ENCODE data around the gene METTL16.

Gene METTL16

DNA sequence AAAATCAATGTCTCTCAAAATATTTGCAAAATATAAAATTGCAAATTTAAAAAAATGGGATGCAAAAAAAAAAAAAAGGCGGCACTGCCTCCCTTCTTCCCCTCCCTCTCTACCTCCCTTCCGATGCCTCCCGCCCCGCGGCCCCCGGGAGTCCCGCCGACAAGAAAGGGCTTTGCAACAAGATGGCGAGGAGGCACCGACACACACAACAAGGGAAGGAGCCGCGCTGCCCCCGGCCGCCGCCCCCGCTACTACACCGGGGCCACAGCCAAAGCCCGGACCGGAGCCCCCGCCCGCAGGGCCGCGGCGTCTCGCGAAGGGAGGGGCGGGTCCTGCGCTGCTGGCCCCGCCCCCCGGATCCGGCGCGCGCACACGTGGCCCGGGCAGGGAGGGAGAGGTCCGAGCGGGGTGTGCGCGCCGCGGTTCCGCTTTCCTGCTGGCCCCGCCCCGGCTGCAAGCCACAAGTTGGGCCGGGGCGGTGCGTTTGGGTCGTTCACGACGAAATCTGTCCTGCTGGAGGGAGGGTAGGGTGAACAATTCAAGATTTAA is 110.7 kb downstream of the METTL16 start, which contains the start of gene MNT:
Gene MNT (minus strand): TSS at position 184 of the 549 bp plus-strand sequence. CDS start 348 bp downstream, outside the sequence.
- peak within 1 kb of the TSS; percentile 32 for H2AK5ac ChIP-seq (ENCODE audit: low read length)
- DNase-seq: peak; percentile 92 to 98
- peaks cover 0 to 2% of the 10 kb centered on the region in 2 experiments for H3K36me3 ChIP-seq (ENCODE audit: control insufficient read depth in 1 of 2, insufficient read depth in 2 of 2, low read length in 2 of 2)
- H3K27me3 ChIP-seq (ENCODE audit: insufficient read depth, low read length): no peaks in the 10 kb centered on the region
- H3K79me2 ChIP-seq (ENCODE audit: control insufficient read depth, insufficient read depth, low read length, poor library complexity): peaks cover 18% of the 10 kb centered on the region
- no peak within 1 kb of the TSS for H3K23ac ChIP-seq (ENCODE audit: low read length)
- peak within 1 kb of the TSS; percentile 96 for H3K4me3 ChIP-seq (ENCODE audit: low read depth, low read length)
- H3K9me3 ChIP-seq (ENCODE audit: insufficient read depth, low read depth, low read length): no peaks in the 10 kb centered on the region
- WGBS (ENCODE audit: extremely low coverage, insufficient coverage, insufficient read length): no CpG with 5 or more reads among the region's 51 CpGs
- H2AFZ ChIP-seq (ENCODE audit: insufficient read depth, low read length, poor library complexity): peak within 1 kb of the TSS; percentile 67
- peak within 1 kb of the TSS; percentile 91 for H3K4me2 ChIP-seq (ENCODE audit: low read length)
- peak within 1 kb of the TSS; percentile 95 for H3K27ac ChIP-seq (ENCODE audit: low read depth, low read length)
- peak within 1 kb of the TSS; percentile 28 for H2BK12ac ChIP-seq (ENCODE audit: low read length)
- H3K79me1 ChIP-seq (ENCODE audit: low read length): peaks cover 39% of the 10 kb centered on the region
- H3K18ac ChIP-seq (ENCODE audit: low read length): peak within 1 kb of the TSS; percentile 80
- H4K12ac ChIP-seq (ENCODE audit: low read depth, low read length): peak within 1 kb of the TSS; percentile 73
- peaks cover 24 to 39% of the 10 kb centered on the region in 2 experiments for H3K4me1 ChIP-seq (ENCODE audit: control insufficient read depth in 1 of 2, insufficient read depth in 2 of 2, low read length in 2 of 2)
- peak within 1 kb of the TSS; percentile 73 for H4K91ac ChIP-seq (ENCODE audit: low read depth, low read length)
- peak within 1 kb of the TSS; percentile 30 for H3K4ac ChIP-seq (ENCODE audit: low read depth, low read length)
- H2BK5ac ChIP-seq (ENCODE audit: low read depth, low read length, poor library complexity): peak within 1 kb of the TSS; percentile 95
- peak within 1 kb of the TSS; percentile 76 for H3K9ac ChIP-seq (ENCODE audit: low read length)
- H3K14ac ChIP-seq (ENCODE audit: low read length): peak within 1 kb of the TSS; percentile 48
- H2BK120ac ChIP-seq (ENCODE audit: insufficient read depth, low read length, poor library complexity): peak within 1 kb of the TSS; percentile 49
- peak within 1 kb of the TSS; percentile 88 for H4K8ac ChIP-seq (ENCODE audit: low read depth, low read length)

DNA sequence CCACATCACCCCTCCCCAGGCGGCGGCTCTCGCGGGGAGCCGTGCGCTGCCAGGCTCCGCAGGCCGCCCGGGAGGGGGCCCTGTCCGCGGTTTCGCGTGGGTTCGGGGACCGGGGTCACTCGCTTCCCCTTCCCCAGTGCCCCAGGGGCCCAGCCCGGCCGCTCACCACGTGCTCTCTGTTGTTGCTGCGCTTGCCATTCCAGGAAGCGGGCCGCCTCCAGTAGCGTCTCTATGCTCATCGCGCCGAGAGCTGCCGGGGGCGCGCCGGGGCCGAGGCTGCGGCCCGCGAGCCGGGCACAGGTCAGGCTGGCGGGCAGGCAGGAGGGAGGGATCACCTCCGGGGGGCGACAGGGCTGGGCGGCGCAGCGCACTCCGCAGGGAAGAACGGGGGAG is 111.2 kb downstream of the METTL16 start:
- H3K23ac ChIP-seq (ENCODE audit: low read length): no peak overlapping the region
- peaks cover 20% of the 10 kb centered on the region for H3K79me2 ChIP-seq (ENCODE audit: control insufficient read depth, insufficient read depth, low read length, poor library complexity)
- H4K8ac ChIP-seq (ENCODE audit: low read depth, low read length): peak overlapping the region; percentile 27
- H3K27ac ChIP-seq (ENCODE audit: low read depth, low read length): peak overlapping the region; percentile 81
- peaks cover 42% of the 10 kb centered on the region for H3K79me1 ChIP-seq (ENCODE audit: low read length)
- peak overlapping the region; percentile 91 for H3K4me2 ChIP-seq (ENCODE audit: low read length)
- peak overlapping the region; percentile 30 for H3K4ac ChIP-seq (ENCODE audit: low read depth, low read length)
- H2AK5ac ChIP-seq (ENCODE audit: low read length): no peak overlapping the region
- H4K12ac ChIP-seq (ENCODE audit: low read depth, low read length): no peak overlapping the region
- H4K91ac ChIP-seq (ENCODE audit: low read depth, low read length): peak overlapping the region; percentile 64
- peak overlapping the region; percentile 7 for H2BK12ac ChIP-seq (ENCODE audit: low read length)
- H3K9ac ChIP-seq (ENCODE audit: low read length): peak overlapping the region; percentile 76
- no peaks in the 10 kb centered on the region for H3K9me3 ChIP-seq (ENCODE audit: insufficient read depth, low read depth, low read length)
- peak overlapping the region; percentile 2 for H2BK120ac ChIP-seq (ENCODE audit: insufficient read depth, low read length, poor library complexity)
- peak overlapping the region; percentile 96 for H3K4me3 ChIP-seq (ENCODE audit: low read depth, low read length)
- H3K14ac ChIP-seq (ENCODE audit: low read length): peak overlapping the region; percentile 41
- peaks cover 0 to under 1% of the 10 kb centered on the region in 2 experiments for H3K36me3 ChIP-seq (ENCODE audit: control insufficient read depth in 1 of 2, insufficient read depth in 2 of 2, low read length in 2 of 2)
- peak overlapping the region; percentile 80 for H3K18ac ChIP-seq (ENCODE audit: low read length)
- no peaks in the 10 kb centered on the region for H3K27me3 ChIP-seq (ENCODE audit: insufficient read depth, low read length)
- DNase-seq: peak; percentile 69 to 77
- peaks cover 27 to 42% of the 10 kb centered on the region in 2 experiments for H3K4me1 ChIP-seq (ENCODE audit: control insufficient read depth in 1 of 2, insufficient read depth in 2 of 2, low read length in 2 of 2)
- H2AFZ ChIP-seq (ENCODE audit: insufficient read depth, low read length, poor library complexity): peak overlapping the region; percentile 15
- no CpG with 5 or more reads among the region's 43 CpGs for WGBS (ENCODE audit: extremely low coverage, insufficient coverage, insufficient read length)
- peak overlapping the region; percentile 32 for H2BK5ac ChIP-seq (ENCODE audit: low read depth, low read length, poor library complexity)

DNA sequence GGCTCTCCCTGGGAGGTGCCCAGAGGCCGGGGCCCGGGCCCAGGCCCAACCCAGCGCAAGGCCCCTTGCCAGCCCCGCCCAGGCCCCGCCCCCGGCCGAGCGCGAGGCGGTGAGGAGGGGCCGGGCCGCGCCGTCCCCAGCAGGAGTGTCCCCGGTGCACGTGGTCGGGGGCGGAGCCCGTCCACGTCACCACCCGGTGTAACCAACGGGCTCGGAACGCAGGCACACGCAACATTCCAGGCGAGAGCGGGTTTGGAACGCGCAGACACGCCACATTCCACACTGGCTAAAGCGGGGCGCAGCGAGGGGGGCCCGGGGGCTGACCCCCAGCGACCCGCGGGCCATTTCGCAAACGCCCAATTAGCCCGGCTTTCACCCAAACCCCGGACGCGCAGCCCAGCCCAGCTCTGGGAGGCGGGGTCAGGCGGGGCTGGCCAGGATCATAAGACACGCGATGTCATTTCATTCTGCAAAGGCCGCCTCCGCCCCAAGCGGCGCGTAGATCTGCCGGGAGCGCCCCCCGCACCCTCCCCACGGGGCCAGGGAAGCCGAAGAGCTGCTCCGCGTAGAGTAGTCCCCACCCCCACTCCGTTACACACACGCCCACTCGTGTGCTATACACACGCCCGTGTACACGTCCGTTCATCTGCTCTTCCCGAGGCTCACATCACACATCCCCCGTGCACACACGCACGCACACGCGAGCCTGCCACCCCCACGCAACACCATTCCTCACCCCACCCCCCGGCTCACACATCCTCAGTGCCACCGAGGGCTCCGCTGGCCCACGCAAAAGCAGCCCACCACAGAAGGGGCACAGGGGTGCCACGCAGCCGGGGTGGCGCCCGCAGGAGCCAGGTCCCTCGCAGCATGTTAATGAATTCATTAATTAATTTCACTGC is 111.9 kb downstream of the METTL16 start:
- Histone ChIP-seq H3K14ac (ENCODE audit: low read length) (peak overlapping the region; percentile 41), H3K23ac (ENCODE audit: low read length) (no peak overlapping the region), H3K4ac (ENCODE audit: low read depth, low read length) (peak overlapping the region; percentile 23), H3K4me3 (ENCODE audit: low read depth, low read length) (peak overlapping the region; percentile 96), H3K9me3 (ENCODE audit: insufficient read depth, low read depth, low read length) (no peaks in the 10 kb centered on the region), H3K18ac (ENCODE audit: low read length) (peak overlapping the region; percentile 40), H3K79me1 (ENCODE audit: low read length) (peaks cover 42% of the 10 kb centered on the region), H3K9ac (ENCODE audit: low read length) (peak overlapping the region; percentile 76), H2BK120ac (ENCODE audit: insufficient read depth, low read length, poor library complexity) (peak overlapping the region; percentile 2), H3K27me3 (ENCODE audit: insufficient read depth, low read length) (no peaks in the 10 kb centered on the region), H3K4me2 (ENCODE audit: low read length) (peak overlapping the region; percentile 91), H4K8ac (ENCODE audit: low read depth, low read length) (peak overlapping the region; percentile 27), H4K12ac (ENCODE audit: low read depth, low read length) (no peak overlapping the region), H2AFZ (ENCODE audit: insufficient read depth, low read length, poor library complexity) (peak overlapping the region; percentile 26), H3K4me1 (ENCODE audit: control insufficient read depth in 1 of 2, insufficient read depth in 2 of 2, low read length in 2 of 2) (peaks cover 27 to 40% of the 10 kb centered on the region in 2 experiments), H3K79me2 (ENCODE audit: control insufficient read depth, insufficient read depth, low read length, poor library complexity) (peaks cover 21% of the 10 kb centered on the region), H3K27ac (ENCODE audit: low read depth, low read length) (peak overlapping the region; percentile 94), H2BK12ac (ENCODE audit: low read length) (peak overlapping the region; percentile 7), H2BK5ac (ENCODE audit: low read depth, low read length, poor library complexity) (peak overlapping the region; percentile 32), H3K36me3 (ENCODE audit: control insufficient read depth in 1 of 2, insufficient read depth in 2 of 2, low read length in 2 of 2) (no peaks in the 10 kb centered on the region), H2AK5ac (ENCODE audit: low read length) (peak overlapping the region; percentile 0), H4K91ac (ENCODE audit: low read depth, low read length) (peak overlapping the region; percentile 99)
- DNase-seq: peak; percentile 98
- no CpG with 5 or more reads among the region's 82 CpGs for WGBS (ENCODE audit: extremely low coverage, insufficient coverage, insufficient read length)
